Right ventricle myocardium superior (tissue), 1 donor: ENCODE data around the gene KCNE3. TPM values are rescaled to one million over a fixed set of nuclear protein-coding genes. Genes with fewer than 3 reads are reported as not detected.

Experiments
- ATAC-seq: fragments of 200-7000 bp; cut with Tn5 transposase; one replicate; pipeline ENCODE4 v1.9.1; 2020; ENCODE audit warnings: mild to moderate bottlenecking; ENCODE audit not compliant: poor library complexity
- DNase-seq: peaks from one replicate; pipeline ENCODE4 v3.0.0-alpha.2; 2020
- intact Hi-C: fragments of 100-400 bp; cut with DNase I; formaldehyde crosslinking; loops from one replicate; pipeline ENCODE4 v1.11.2; 2022
- long read RNA-seq: library from polyadenylated mRNA; unstranded; transcript quantifications from one replicate; pipeline ENCODE4 v2.0.0, GENCODE V29; 2021
- total RNA-seq: library from RNA; stranded (reverse); fragmentation: NEBNext Ultra II Directional; extraction: Animal tissue kit (Norgen Biotek cat#: 25700); gene quantifications from one replicate; pipeline ENCODE4 v1.2.1, GENCODE V29; 2021
- donor health status: DM: no; HTN: yes; CAD: no; lungs with severe emphysema.

KCNE3 gene
- total RNA-seq: 2.6 TPM
- long read RNA-seq, partial matches to known transcripts: 0 of 1 reads
- long read RNA-seq, other reads (novel, unspliced or antisense): 1 of 1 reads

- DNase-seq: peak; percentile 78
- peak; percentile 91 for ATAC-seq
- intact Hi-C loops: no loop called here
Observed at GRCh38 chr11:74466916-74467885, at the start of gene KCNE3. Gene KCNE3 (minus strand): TSS chr11:74467549. CDS start chr11:74457563, 9,986 bp downstream.

DNA sequence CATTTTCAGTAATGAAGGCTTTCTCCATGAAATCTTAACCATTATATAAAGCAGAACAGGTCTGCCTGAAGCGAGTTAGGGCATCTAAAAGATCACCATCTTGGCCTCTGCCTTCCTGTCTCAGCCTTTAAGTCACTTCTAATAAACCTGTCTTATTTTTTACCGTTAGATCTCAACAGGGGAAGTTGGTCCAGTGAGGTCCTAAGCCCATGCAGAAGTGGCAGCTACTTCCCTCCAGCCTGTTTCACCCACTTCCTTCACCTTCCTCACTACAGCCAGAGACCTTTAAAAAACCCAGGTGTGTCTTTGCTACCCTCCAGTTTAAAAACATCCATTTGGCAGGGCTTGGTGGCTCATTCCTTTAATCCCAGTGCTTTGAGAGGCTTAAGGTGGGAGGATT lies 40.2 kb upstream of the KCNE3 start:
- ATAC-seq: no peak
- intact Hi-C loops: no loop called here
- no peak for DNase-seq

GRCh38 chr11:74506823-74507222 lies 39.5 kb upstream of the KCNE3 start:
- no peak for ATAC-seq
- DNase-seq: no peak
- intact Hi-C loops: no loop called here

DNA sequence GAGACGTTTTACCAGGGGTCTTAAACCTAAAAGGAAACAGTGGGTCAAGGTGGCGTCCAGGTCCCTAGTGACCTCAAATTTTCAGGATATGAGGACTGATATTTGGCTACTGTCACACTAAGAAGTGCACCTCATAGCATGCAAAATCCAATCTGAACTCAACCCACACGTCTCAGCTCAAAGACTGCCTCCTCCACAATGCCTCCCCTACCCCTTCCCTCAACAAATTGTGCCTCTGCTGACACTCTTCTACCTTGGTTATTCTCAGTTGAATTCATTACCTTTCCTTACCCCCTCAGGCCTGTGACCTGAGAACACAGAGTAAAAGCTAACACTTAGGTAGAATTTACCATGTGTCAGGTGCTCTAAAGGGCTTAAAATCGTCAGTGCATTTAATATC lies 38.6 kb upstream of the KCNE3 start:
- intact Hi-C loops: no loop called here
- DNase-seq (no peak), ATAC-seq (no peak)

GRCh38 chr11:74504100-74504691 lies 36.8 kb upstream of the KCNE3 start:
- intact Hi-C loops: no loop called here
- DNase-seq: no peak
- no peak for ATAC-seq

DNA sequence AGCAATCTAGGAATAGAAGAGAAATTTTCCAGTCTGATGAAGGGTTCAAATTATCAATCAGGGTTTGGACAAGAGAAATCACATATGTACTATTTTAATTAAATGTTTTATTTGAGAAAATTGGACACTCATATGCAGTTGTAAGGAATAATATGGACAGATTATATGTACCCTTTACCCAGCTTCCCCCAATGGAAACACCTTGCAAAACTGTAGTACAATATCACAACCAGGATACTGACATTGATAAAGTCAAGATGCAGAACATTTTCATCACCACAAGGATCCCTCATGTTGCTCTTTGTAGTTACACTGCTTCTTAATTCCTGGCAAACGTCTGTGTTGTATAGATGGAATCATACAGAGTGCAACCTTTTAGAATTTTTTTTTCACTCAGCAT lies 27.6 kb upstream of the KCNE3 start:
- intact Hi-C loops: no loop called here
- ATAC-seq: no peak

DNA sequence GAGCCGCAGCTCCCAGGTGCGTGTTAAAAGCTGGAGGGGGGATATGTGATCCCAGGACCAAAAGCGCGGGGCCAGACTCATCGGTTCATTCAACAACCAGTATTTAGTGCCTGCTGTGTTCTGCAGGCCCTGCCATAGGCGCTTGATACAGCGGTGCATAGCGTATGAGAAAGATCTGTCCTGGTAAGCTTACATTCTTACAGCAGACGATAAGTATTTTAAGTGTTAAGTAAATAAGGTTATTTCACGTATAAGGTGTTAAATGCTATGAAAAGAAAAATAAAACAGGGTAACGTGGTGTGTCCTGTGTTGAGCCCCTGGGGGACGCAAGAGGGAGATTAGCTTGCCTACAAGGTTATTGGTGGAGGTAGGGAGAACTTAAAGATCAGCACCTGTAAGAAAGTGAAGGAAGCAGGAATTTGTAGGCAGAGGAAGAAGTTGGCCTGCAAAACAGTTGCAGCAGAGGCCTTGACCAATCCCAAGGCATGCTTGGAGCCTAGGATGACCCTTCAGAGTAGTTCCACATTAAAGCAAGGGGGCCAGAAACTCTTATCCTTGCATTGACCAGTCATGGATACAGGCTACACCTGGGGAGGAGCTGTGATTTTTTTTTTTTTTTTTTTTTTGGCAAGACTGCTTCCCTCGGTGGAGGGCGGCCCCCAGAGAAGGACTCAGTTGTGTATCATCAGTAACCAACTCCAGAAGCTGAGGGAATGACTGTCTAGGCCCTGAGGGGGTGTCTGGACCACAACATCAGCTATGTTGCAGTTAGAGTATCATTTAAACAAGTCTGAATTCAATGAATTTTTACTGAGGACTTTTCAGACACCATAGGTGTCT lies 26.7 kb upstream of the KCNE3 start:
- DNase-seq (no peak), ATAC-seq (no peak)
- intact Hi-C loops: no loop called here

More for the DNA sequence above, 27.6 kb upstream of the KCNE3 start:
- no peak for DNase-seq

GRCh38 chr11:74492974-74493790 lies 25.8 kb upstream of the KCNE3 start, which contains the start of gene LIPT2:
Gene LIPT2 (minus strand): TSS chr11:74493724. CDS start chr11:74493703, 21 bp downstream.
- intact Hi-C loops: no loop called here
- ATAC-seq: peak; percentile 99

GRCh38 chr11:74492084-74492483 lies 24.7 kb upstream of the KCNE3 start:
- intact Hi-C loops: no loop called here
- no peak for DNase-seq
- ATAC-seq: no peak

More at GRCh38 chr11:74492974-74493790, 25.8 kb upstream of the KCNE3 start, which contains the start of gene LIPT2:
- DNase-seq: peak; percentile 99

GRCh38 chr11:74490941-74491340 lies 23.6 kb upstream of the KCNE3 start:
- DNase-seq (no peak), ATAC-seq (no peak)
- intact Hi-C loops: no loop called here

DNA sequence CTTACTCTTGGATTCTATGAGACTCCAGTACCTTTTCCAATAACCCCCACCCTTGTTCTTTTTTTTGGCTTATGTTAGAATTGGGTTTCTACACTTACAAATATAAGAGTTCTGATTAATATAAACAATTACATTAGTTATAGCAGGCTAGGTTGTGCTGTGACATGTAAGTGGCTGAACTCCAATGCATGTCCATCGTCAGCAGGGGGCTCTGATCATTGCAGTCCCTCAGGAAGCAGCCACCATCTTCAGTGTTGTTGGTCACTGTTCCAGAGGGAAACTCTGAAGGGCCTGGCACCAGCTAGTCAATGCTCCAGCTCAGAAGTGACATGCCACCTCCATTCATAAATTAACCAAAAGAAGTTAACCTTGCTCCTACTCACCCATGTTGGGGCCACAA lies 20.5 kb upstream of the KCNE3 start:
- intact Hi-C loops: no loop called here
- ATAC-seq (no peak), DNase-seq (no peak)

- ATAC-seq: no peak
Observed at GRCh38 chr11:74485868-74486267, 18.5 kb upstream of the KCNE3 start.

GRCh38 chr11:74480688-74481417 lies 13.5 kb upstream of the KCNE3 start:
- ATAC-seq: no peak
- intact Hi-C loops: no loop called here
- no peak for DNase-seq

More at GRCh38 chr11:74485868-74486267, 18.5 kb upstream of the KCNE3 start:
- intact Hi-C loops: no loop called here
- no peak for DNase-seq

DNA sequence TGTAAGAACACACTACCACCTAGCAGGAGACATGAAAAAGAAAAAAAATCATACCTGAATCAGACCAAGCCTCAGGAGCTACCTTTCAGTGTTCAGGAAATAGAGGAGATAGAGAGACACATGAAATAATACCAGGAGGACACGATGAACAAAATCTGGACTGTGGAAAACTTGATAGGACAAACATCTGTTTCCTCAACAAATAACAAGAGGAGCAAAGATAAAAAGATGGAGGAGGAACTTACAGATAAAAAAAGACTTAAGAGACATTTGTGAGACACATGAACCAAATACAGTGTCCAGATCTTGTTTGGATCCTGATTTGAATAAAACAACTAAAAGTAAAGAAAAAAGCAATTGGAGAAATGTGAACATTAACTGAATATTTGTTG lies 12.4 kb upstream of the KCNE3 start:
- DNase-seq (no peak), ATAC-seq (no peak)
- intact Hi-C loops: no loop called here

- intact Hi-C loops: no loop called here
Observed at GRCh38 chr11:74478877-74479731, 11.8 kb upstream of the KCNE3 start.

GRCh38 chr11:74476536-74476935 lies 9.2 kb upstream of the KCNE3 start:
- no peak for ATAC-seq
- no peak for DNase-seq
- intact Hi-C loops: no loop called here

More at GRCh38 chr11:74478877-74479731, 11.8 kb upstream of the KCNE3 start:
- no peak for ATAC-seq
- no peak for DNase-seq
